Activated gamma-delta T cell treated with Interleukin-2 at 50 U/mL for 16 hours (primary cell): ENCODE measurements around the gene LRBA.
"Not testable (repeated sequence)": the region's sequence is repeated elsewhere in the genome, so short reads cannot be mapped to it uniquely, and the experiment has no call there.

Source experiments
- DNase-seq: peaks from one replicate; pipeline ENCODE4 v3.0.0-alpha.2; 2020

LRBA gene

GRCh38 chr4:150540959-150541360 is 474.1 kb downstream of the LRBA start:
- no peak for DNase-seq

- no peak for DNase-seq
Observed at GRCh38 chr4:150540536-150540935, 474.5 kb downstream of the LRBA start.

- not testable (repeated sequence) for DNase-seq
Observed at GRCh38 chr4:150537911-150538310, 477.2 kb downstream of the LRBA start.

GRCh38 chr4:150534818-150535217 is 480.3 kb downstream of the LRBA start:
- DNase-seq = no peak

- no peak for DNase-seq
Observed at GRCh38 chr4:150533673-150534072, 481.4 kb downstream of the LRBA start.

GRCh38 chr4:150525321-150525868 is 489.7 kb downstream of the LRBA start:
- no peak for DNase-seq

GRCh38 chr4:150518559-150518958 is 496.5 kb downstream of the LRBA start:
- no peak for DNase-seq

GRCh38 chr4:150515135-150515534 is 499.9 kb downstream of the LRBA start:
- DNase-seq = no peak

GRCh38 chr4:150514709-150515108 is 500.4 kb downstream of the LRBA start:
- no peak for DNase-seq

GRCh38 chr4:150510176-150510865 is 504.8 kb downstream of the LRBA start:
- no peak for DNase-seq

GRCh38 chr4:150507656-150508055 is 507.4 kb downstream of the LRBA start:
- not testable (repeated sequence) for DNase-seq

- DNase-seq = no peak
Observed at GRCh38 chr4:150501983-150502382, 513.1 kb downstream of the LRBA start.

GRCh38 chr4:150501009-150501727 is 513.9 kb downstream of the LRBA start:
- no peak for DNase-seq

GRCh38 chr4:150497612-150498011 is 517.5 kb downstream of the LRBA start:
- DNase-seq = no peak

GRCh38 chr4:150495550-150495949 is 519.5 kb downstream of the LRBA start:
- no peak for DNase-seq

GRCh38 chr4:150493851-150494250 is 521.2 kb downstream of the LRBA start:
- DNase-seq = no peak

GRCh38 chr4:150491132-150492049 is 523.7 kb downstream of the LRBA start:
- no peak for DNase-seq

GRCh38 chr4:150482581-150482980 is 532.5 kb downstream of the LRBA start:
- DNase-seq = no peak

GRCh38 chr4:150479657-150480056 is 535.4 kb downstream of the LRBA start:
- DNase-seq = no peak

- no peak for DNase-seq
Observed at GRCh38 chr4:150477869-150478268, 537.2 kb downstream of the LRBA start.

- no peak for DNase-seq
Observed at GRCh38 chr4:150476776-150477175, 538.3 kb downstream of the LRBA start.

- DNase-seq = no peak
Observed at GRCh38 chr4:150475763-150476162, 539.3 kb downstream of the LRBA start.

- no peak for DNase-seq
Observed at GRCh38 chr4:150464523-150464922, 550.6 kb downstream of the LRBA start.
